Breast epithelium (tissue), 4 donors: Measurements from ENCODE around the gene LDLRAD4. TPM values are rescaled to one million over a fixed set of nuclear protein-coding genes. Genes with fewer than 3 reads are reported as not detected.

Experiments
- DNase-seq, 2 donors: peaks; one replicate each; pipeline ENCODE4 v3.0.0-alpha.2; 2019; ENCODE audit warnings: low spot score in 2 of 2
- H3K27ac ChIP-seq, 2 donors: fragments of 200-600 bp; sonication (generic) in 1 of 2; one replicate each; pipeline ENCODE4 v1.5.1; 2016 to 2019; ENCODE audit warnings: mild to moderate bottlenecking in 1 of 2
- H3K27me3 ChIP-seq, 2 donors: fragments of 200-600 bp; sonication (generic) in 1 of 2; one replicate each; pipeline versions ENCODE4 v1.5.1 to v1.6.0; 2017 to 2019; ENCODE audit warnings: control low read depth in 1 of 2, mild to moderate bottlenecking in 1 of 2
- H3K36me3 ChIP-seq: fragments of 200-600 bp; one replicate; pipeline ENCODE4 v1.5.1; 2019
- H3K4me1 ChIP-seq, 2 donors: fragments of 200-600 bp; sonication (generic); one replicate each; pipeline ENCODE4 v1.5.1; 2016 to 2019; ENCODE audit warnings: control low read depth in 1 of 2
- H3K4me3 ChIP-seq, 3 donors: fragments of 200-600 bp; sonication (generic); 1 replicate in 2 of 3; 2 replicates in 1 of 3; pipeline ENCODE4 v1.5.1; 2016 to 2019; ENCODE audit warnings: mild to moderate bottlenecking in 3 of 3, moderate library complexity in 2 of 3
- H3K9me3 ChIP-seq, 2 donors: fragments of 200-600 bp; sonication (generic) in 1 of 2; one replicate each; pipeline ENCODE4 v1.5.1; 2016 to 2019; ENCODE audit warnings: control low read depth in 1 of 2
- CTCF ChIP-seq, 3 donors: fragments of 450-650 bp; IDR thresholded peaks; one replicate each; pipeline ENCODE4 v1.5.1; 2016 to 2017; ENCODE audit warnings: antibody characterized with exemption in 3 of 3, mild to moderate bottlenecking in 3 of 3, moderate library complexity in 3 of 3
- POLR2A ChIP-seq: fragments of 450-650 bp; IDR thresholded peaks from one replicate; pipeline ENCODE4 v1.6.1; 2016; ENCODE audit warnings: antibody characterized with exemption, mild to moderate bottlenecking, moderate library complexity
- POLR2AphosphoS5 ChIP-seq, 3 donors: sonication (generic); formaldehyde crosslinking; IDR thresholded peaks; one replicate each; pipeline ENCODE4 v1.6.1; 2017; ENCODE audit warnings: antibody characterized with exemption in 3 of 3
- intact Hi-C: fragments of 100-400 bp; cut with DNase I; formaldehyde crosslinking; loops from one replicate; pipeline ENCODE4 v1.15.1; 2023; ENCODE audit warnings: low total_unique reads
- total RNA-seq, 3 donors: library from RNA; depleted of rRNA; stranded (reverse); fragments of >200 nt; gene quantifications; one replicate each; pipeline ENCODE4 v1.1.0, GENCODE V29; 2016

LDLRAD4 gene
- total RNA-seq, 3 donors from 2014 or later = 28.5 to 94.3 (median 42.9) TPM

GRCh38 chr18:13236411-13236810 lies 17.9 kb downstream of the LDLRAD4 start:
- intact Hi-C loops = no loop called here
- Histone ChIP-seq H3K27ac (peak overlapping the region; percentile 82 to 88), H3K36me3 (no peaks in the 10 kb centered on the region), H3K4me3 (no peak overlapping the region), H3K9me3 (no peaks in the 10 kb centered on the region), H3K27me3 (no peaks in the 10 kb centered on the region), H3K4me1 (peaks cover 0 to 4% of the 10 kb centered on the region in 2 donors)
- no peak for TF ChIP-seq POLR2AphosphoS5 (IDR thresholded peaks at IDR 0.05)
- no peak for TF ChIP-seq POLR2A
- no peak for TF ChIP-seq CTCF (IDR thresholded peaks at IDR 0.05)
- peak; percentile 9 to 21 for DNase-seq

- Histone ChIP-seq H3K4me3 (no peak overlapping the region), H3K9me3 (no peaks in the 10 kb centered on the region), H3K27me3 (no peaks in the 10 kb centered on the region), H3K27ac (peak overlapping the region; percentile 82 to 88), H3K4me1 (peaks cover 0 to 4% of the 10 kb centered on the region in 2 donors), H3K36me3 (no peaks in the 10 kb centered on the region)
- peak; percentile 16 to 36 for DNase-seq
- no peak for TF ChIP-seq POLR2A
- TF ChIP-seq POLR2AphosphoS5 (IDR thresholded peaks at IDR 0.05) = no peak
- TF ChIP-seq CTCF (IDR thresholded peaks at IDR 0.05) = no peak
- intact Hi-C loops = no loop called here
Observed at GRCh38 chr18:13237073-13237472, 18.5 kb downstream of the LDLRAD4 start.

- intact Hi-C loops = no loop called here
- H3K4me1 ChIP-seq = peaks cover 0 to 4% of the 10 kb centered on the region in 2 donors
- peak in 1 of 2 donors; percentile 27 for DNase-seq
- no peak overlapping the region for H3K27ac ChIP-seq
- no peaks in the 10 kb centered on the region for H3K36me3 ChIP-seq
- no peaks in the 10 kb centered on the region for H3K9me3 ChIP-seq
- TF ChIP-seq POLR2AphosphoS5 (IDR thresholded peaks at IDR 0.05) (no peak), POLR2A (no peak), CTCF (IDR thresholded peaks at IDR 0.05) (no peak)
- no peak overlapping the region for H3K4me3 ChIP-seq
- H3K27me3 ChIP-seq = no peaks in the 10 kb centered on the region
Observed at GRCh38 chr18:13237641-13238040, 19.1 kb downstream of the LDLRAD4 start.

- TF ChIP-seq POLR2AphosphoS5 (IDR thresholded peaks at IDR 0.05) = no peak
- TF ChIP-seq CTCF (IDR thresholded peaks at IDR 0.05) = no peak
- TF ChIP-seq POLR2A = no peak
- H3K27me3 ChIP-seq = no peaks in the 10 kb centered on the region
- peaks cover 0 to 4% of the 10 kb centered on the region in 2 donors for H3K4me1 ChIP-seq
- no peak overlapping the region for H3K27ac ChIP-seq
- H3K9me3 ChIP-seq = no peaks in the 10 kb centered on the region
- H3K36me3 ChIP-seq = no peaks in the 10 kb centered on the region
- intact Hi-C loops = no loop called here
- peak; percentile 15 to 33 for DNase-seq
- H3K4me3 ChIP-seq = no peak overlapping the region
Observed at GRCh38 chr18:13239171-13239956, 20.8 kb downstream of the LDLRAD4 start.

- no peaks in the 10 kb centered on the region for H3K9me3 ChIP-seq
Observed at GRCh38 chr18:13240060-13240725, 21.6 kb downstream of the LDLRAD4 start.

More at GRCh38 chr18:13240060-13240725, 21.6 kb downstream of the LDLRAD4 start:
- DNase-seq = peak; percentile 7 to 24
- H3K4me1 ChIP-seq = peaks cover 0 to 4% of the 10 kb centered on the region in 2 donors
- H3K4me3 ChIP-seq = no peak overlapping the region
- no peaks in the 10 kb centered on the region for H3K27me3 ChIP-seq
- TF ChIP-seq POLR2A = no peak
- TF ChIP-seq POLR2AphosphoS5 (IDR thresholded peaks at IDR 0.05) = no peak
- TF ChIP-seq CTCF (IDR thresholded peaks at IDR 0.05) = no peak
- no peak overlapping the region for H3K27ac ChIP-seq
- no peaks in the 10 kb centered on the region for H3K36me3 ChIP-seq
- intact Hi-C loops = no loop called here
